Measurements from ENCODE around the gene CUX1. TPM values are rescaled to one million over a fixed set of nuclear protein-coding genes. Genes with fewer than 3 reads are reported as not detected.

CUX1 gene
- total RNA-seq, 3 donors from 2014 or later: 85.2 to 167 (median 120) TPM

- ATAC-seq: no peak
- Histone ChIP-seq H3K4me1 (ENCODE audit: low read depth) (no peaks in the 10 kb centered on the region), H3K4me3 (no peak overlapping the region), H3K9me3 (no peaks in the 10 kb centered on the region), H3K36me3 (ENCODE audit: low read depth) (no peaks in the 10 kb centered on the region)
- intact Hi-C loops (cut with DNase I, micrococcal nuclease): no loop called here
- no peak for TF ChIP-seq CTCF (IDR thresholded peaks at IDR 0.05)
- no peak for DNase-seq
Measured at GRCh38 chr7:101959342-101959741, 141.9 kb downstream of the CUX1 start.

GRCh38 chr7:101959829-101960228, 142.4 kb downstream of the CUX1 start:
- Histone ChIP-seq H3K36me3 (ENCODE audit: low read depth) (no peaks in the 10 kb centered on the region), H3K4me3 (no peak overlapping the region), H3K9me3 (no peaks in the 10 kb centered on the region), H3K4me1 (ENCODE audit: low read depth) (no peaks in the 10 kb centered on the region)
- TF ChIP-seq CTCF (IDR thresholded peaks at IDR 0.05): no peak
- intact Hi-C loops (cut with DNase I, micrococcal nuclease): no loop called here
- ATAC-seq (no peak), DNase-seq (no peak)

- intact Hi-C loops (cut with DNase I, micrococcal nuclease): no loop called here
- TF ChIP-seq CTCF (IDR thresholded peaks at IDR 0.05): no peak
- no peaks in the 10 kb centered on the region for H3K9me3 ChIP-seq
- ATAC-seq: no peak
- no peaks in the 10 kb centered on the region for H3K36me3 ChIP-seq (ENCODE audit: low read depth)
- H3K4me1 ChIP-seq (ENCODE audit: low read depth): no peaks in the 10 kb centered on the region
- DNase-seq: no peak
- H3K4me3 ChIP-seq: no peak overlapping the region
Measured at GRCh38 chr7:101960323-101960722, 142.9 kb downstream of the CUX1 start.

- intact Hi-C loops (cut with DNase I, micrococcal nuclease): no loop called here
- no peak for TF ChIP-seq CTCF (IDR thresholded peaks at IDR 0.05)
- H3K36me3 ChIP-seq (ENCODE audit: low read depth): no peaks in the 10 kb centered on the region
- ATAC-seq (no peak), DNase-seq (no peak)
- H3K4me1 ChIP-seq (ENCODE audit: low read depth): no peaks in the 10 kb centered on the region
- H3K4me3 ChIP-seq: no peak overlapping the region
- no peaks in the 10 kb centered on the region for H3K9me3 ChIP-seq
Measured at GRCh38 chr7:101960985-101961708, 143.7 kb downstream of the CUX1 start.

- no peak for TF ChIP-seq CTCF (IDR thresholded peaks at IDR 0.05)
- Histone ChIP-seq H3K9me3 (no peaks in the 10 kb centered on the region), H3K4me1 (ENCODE audit: low read depth) (no peaks in the 10 kb centered on the region), H3K36me3 (ENCODE audit: low read depth) (no peaks in the 10 kb centered on the region), H3K4me3 (no peak overlapping the region)
- ATAC-seq (no peak), DNase-seq (no peak)
- intact Hi-C loops (cut with DNase I, micrococcal nuclease): no loop called here
Measured at GRCh38 chr7:101961811-101962210, 144.4 kb downstream of the CUX1 start.

GRCh38 chr7:101963693-101964092, 146.3 kb downstream of the CUX1 start:
- Histone ChIP-seq H3K9me3 (no peaks in the 10 kb centered on the region), H3K36me3 (ENCODE audit: low read depth) (no peaks in the 10 kb centered on the region), H3K4me3 (no peak overlapping the region), H3K4me1 (ENCODE audit: low read depth) (no peaks in the 10 kb centered on the region)
- no peak for TF ChIP-seq CTCF (IDR thresholded peaks at IDR 0.05)
- intact Hi-C loops (cut with DNase I, micrococcal nuclease): no loop called here
- DNase-seq (no peak), ATAC-seq (no peak)

Measured in mucosa of descending colon (tissue), 3 donors.